GM18498 (cell line): ENCODE data around the gene ADRA2B.

Experiments used
- ATAC-seq: cut with Tn5 transposase; IDR thresholded peaks from one replicate; pipeline ENCODE4 v1.9.1; 2021; ENCODE audit warnings: mild to moderate bottlenecking, moderate library complexity; ENCODE audit not compliant: unreplicated experiment

Gene ADRA2B

GRCh38 chr2:96119389-96119751 lies 3.0 kb upstream of the ADRA2B start:
- ATAC-seq, result no peak

GRCh38 chr2:96118698-96119388 lies 2.5 kb upstream of the ADRA2B start:
- ATAC-seq, result no peak

DNA sequence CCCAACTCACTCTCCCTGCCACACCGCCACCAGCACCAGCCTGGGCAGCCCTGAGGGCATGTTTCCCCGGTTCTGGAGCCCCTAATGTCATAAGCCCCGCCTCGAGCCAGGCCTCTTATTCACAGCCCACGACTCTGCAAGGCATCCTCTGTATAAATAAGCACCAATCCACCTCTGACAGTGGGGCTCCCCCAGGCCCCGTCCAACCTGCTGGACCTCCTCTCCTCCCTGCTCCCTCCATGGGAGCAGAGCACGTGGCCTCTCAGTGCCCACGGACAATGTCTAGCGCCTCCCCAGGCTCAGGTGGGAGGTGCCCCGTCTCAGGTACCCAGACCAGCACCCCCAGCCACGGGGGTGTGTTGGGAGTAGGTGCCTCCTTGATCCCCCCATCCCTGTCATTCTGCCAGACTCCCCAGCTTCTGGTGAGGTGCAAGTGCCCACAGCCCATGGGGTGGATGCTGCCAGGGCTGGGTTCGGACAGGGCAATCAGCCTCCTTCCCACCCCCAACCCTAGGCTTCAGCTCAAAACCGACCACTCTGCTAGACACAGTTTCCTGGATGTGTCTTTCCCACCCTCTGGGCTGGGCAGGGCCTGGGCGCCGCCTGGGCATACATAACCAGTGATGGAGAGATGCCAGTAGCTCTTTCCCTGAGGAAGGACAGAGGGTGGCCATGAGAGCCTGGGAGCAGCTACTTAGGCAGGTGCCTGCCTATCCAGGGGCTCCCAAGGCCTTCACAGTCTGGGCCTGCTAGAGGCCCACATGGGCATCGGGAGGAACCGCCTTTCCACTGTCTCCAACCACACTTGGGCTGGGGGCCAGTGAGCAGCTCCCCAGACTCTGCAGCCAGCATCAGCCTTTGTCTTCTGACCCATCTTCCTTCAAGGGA lies 1.6 kb upstream of the ADRA2B start:
- no peak for ATAC-seq

GRCh38 chr2:96116879-96117533 lies 635 bp upstream of the ADRA2B start:
- peak; percentile 79 for ATAC-seq

- ATAC-seq, result peak; percentile 4
These were observed 544 bp downstream of the ADRA2B start for GRCh38 chr2:96115631-96116423.

GRCh38 chr2:96114903-96115581 lies 1.3 kb downstream of the ADRA2B start:
- no peak for ATAC-seq

DNA sequence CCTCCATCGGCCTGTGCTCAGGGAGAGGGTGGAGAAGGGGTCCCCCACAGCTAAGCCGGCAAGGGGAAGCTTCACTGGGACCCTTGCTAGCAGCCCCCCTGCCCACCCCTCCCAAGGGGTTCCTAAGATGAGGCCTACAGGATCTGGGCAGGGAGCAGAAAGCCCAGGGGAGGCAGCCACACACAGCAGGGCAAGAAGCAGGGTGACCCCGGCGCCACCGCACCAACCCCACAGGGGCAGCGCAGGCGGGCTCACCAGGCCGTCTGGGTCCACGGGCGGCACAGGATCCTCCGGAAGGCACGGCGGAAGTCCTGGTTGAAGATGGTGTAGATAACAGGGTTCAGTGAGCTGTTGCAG lies 1.8 kb downstream of the ADRA2B start:
- ATAC-seq, result no peak

DNA sequence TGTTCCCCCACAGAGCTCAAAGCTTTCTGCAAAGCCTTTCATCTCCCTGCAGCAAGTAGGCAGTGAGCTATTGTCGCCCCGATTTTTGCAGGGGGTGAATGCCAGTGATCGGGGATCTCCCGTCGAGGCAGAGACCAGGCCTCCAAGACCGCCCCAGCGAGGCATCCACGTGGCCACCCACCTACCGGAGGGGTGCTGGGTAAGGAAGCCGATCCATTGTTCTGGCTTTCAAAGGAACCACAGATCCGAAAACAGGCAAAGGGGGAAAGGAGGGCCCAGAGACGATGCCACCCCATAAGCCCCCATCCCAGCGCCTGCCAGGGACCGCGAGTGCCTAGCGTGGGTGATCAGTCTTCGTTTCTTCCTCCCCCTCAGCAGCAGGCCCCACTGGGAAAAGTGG lies 2.4 kb downstream of the ADRA2B start:
- ATAC-seq, result no peak

- no peak for ATAC-seq
These were observed 3.0 kb downstream of the ADRA2B start for GRCh38 chr2:96113367-96113677.

DNA sequence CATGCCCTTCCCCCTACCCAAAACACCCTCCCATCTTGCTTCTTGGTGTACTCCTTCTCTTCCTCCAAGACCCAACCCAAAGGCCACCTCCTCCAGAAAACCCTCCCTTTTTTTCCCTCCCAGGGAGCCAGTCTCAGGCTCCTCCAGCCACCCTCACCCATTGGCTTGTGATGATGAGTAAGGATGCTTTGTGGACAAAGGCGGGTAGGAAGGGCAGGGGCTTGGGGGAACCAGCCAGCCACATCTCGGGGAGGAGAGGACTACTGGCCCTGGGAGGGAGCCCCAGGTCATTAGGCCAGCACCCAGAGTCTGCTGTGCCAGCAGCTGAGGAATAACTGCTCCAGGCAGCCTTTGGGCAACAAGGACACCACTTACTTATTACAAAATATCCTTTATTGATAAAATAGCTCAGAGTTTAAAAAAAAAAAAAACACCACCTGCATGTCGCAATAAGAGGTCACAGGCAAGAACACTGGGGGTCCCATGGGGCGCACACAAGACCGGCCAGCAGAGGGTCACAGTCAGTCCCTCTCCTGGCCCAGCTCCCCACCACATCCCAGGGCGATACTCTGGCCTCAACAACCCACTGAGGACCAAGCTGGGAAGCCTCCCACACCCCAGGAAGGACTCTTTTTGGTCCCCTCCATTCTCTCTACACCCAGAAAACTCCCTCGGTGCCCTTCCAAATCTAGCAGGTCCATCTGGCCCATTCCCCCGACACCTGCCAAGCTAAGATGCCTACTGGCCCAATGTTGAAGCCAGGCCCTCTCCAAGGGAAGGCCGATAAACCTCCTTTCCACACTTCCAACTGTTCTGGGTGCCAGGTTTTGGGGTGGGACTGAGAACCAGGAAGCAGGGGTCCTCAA lies 3.6 kb downstream of the ADRA2B start:
- ATAC-seq, result no peak

- no peak for ATAC-seq
These were observed 4.4 kb downstream of the ADRA2B start for GRCh38 chr2:96111823-96112500.

- ATAC-seq, result no peak
These were observed 5.1 kb downstream of the ADRA2B start for GRCh38 chr2:96111257-96111640.

- no peak for ATAC-seq
These were observed 5.6 kb downstream of the ADRA2B start for GRCh38 chr2:96110621-96111256.

DNA sequence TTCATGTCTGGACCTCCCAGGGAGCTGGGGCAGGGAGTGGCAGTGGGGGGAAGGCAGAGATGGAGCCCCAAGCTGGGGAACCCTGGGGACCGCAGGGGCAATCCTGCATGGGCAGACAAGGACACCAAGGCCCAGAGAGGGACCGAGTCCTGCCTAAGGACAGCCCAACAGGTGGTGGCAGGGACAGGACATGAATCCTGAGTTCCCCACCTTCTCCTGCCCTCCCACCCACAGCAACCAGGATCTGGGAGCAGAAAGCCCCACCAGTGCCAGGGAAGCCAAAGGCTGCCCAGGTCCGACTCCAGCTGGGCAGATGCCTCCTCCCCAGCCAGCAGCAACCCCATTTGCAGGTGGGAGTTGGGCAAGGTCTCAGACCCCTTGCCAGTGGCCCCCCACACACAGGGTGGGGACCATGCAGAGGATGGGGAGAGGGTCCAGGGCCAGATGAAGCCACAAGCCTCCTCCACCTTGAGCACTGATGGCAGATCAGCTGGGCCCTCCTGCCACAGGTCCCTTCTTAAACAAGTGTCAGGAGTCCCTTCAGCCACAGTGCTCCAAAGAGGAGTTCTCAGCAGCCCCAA lies 6.3 kb downstream of the ADRA2B start:
- no peak for ATAC-seq

GRCh38 chr2:96109361-96109680 lies 7.0 kb downstream of the ADRA2B start:
- no peak for ATAC-seq

DNA sequence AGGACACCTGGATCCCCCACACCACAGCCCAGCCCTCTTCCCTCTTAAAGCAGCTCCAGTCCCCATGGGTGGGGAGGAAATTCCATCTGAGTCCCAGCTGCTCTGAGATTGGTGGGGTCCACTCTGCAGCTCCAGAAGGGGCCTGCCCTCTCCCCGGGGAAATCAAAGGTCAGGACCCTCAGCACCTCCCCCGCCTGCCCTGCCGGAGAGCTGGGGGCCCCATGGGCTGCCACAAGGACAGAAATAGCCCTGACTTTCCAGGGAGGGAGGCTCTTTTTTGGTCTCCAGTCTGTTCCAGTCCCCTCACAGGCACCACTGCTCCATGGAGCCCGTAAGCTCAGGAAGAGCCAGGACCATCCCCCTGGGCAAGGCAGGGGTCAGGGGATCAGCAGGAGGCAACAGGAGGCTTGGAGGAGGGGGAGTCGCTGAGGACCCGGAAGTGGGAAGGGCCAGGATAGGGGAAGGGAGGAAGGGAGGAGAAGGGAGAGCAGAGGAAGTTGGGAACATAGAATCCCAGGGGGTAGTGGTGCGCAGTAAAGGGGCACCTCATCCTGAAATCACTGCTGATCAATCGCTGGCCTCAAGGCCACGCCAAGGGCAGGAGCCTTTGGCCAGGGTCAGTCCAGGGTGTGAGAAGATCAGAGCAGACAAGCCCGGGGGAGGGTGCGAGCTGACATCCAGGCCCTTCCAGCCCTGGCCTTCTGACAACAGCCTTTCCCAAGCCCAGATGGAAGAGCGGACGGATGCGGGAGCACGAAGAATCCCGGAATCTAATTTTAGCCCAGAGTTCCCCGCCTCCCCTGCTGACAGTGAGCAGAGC lies 7.6 kb downstream of the ADRA2B start:
- ATAC-seq, result no peak

DNA sequence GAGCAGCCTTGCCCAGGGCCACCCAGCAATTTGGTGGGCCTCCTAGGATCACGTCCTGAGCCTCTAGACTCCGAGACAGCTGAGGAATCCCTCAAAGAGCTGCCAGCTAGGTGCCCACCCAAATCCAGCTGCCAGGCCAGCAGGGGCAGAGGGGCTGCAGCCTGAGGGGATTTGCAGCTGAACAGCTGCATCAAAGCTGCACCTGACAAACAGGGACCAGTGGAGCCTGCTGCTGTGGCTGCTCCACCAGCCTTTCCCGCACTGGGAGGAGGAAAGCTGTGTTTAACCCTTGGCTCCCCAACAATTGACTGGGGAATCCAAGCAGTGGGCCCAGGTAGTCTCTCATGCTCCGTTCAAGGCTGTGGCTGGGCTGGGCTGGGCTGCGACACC lies 8.2 kb downstream of the ADRA2B start:
- ATAC-seq, result no peak

DNA sequence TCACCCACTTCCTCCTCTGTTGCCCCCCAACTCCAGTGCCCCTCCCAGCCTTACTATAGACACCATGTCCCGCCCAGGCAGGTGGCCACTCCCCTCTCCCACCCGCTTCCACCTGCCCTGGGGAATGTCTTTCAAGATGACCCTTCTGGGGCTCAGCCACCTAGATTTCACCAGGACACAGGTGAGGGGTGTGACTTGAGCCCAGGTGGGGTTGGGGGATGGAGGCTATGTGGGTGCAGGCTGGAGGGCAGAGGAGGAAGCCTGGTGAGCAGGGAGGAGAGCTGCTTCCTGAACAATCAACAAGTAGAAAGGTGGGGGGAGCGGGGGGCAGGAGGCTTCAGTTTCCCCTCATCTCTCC lies 8.7 kb downstream of the ADRA2B start:
- no peak for ATAC-seq
